ENCODE data around the gene ELF2.
"Not testable (repeated sequence)": the region's sequence is repeated elsewhere in the genome, so short reads cannot be mapped to it uniquely, and the experiment has no call there.

The ELF2 gene

DNA sequence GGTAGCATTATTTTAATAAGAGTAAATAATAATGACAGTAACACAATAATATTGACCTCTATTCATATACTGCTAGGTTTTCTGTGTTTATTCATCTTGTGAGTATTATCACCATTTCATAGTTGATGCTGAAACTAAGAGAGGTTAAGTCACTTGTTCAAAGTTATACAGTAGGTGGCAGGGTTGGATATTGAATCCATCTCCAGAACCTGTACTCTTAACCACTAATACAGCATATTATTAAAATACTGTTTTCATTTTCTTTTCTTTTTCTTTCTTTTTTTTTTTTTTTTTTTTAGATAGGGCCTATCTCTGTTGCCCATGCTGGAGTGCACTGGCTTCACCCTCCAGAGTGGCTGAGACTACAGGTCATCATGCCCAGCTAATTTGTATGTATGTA lies 7.1 kb upstream of the ELF2 start:
- no peak for DNase-seq

DNA sequence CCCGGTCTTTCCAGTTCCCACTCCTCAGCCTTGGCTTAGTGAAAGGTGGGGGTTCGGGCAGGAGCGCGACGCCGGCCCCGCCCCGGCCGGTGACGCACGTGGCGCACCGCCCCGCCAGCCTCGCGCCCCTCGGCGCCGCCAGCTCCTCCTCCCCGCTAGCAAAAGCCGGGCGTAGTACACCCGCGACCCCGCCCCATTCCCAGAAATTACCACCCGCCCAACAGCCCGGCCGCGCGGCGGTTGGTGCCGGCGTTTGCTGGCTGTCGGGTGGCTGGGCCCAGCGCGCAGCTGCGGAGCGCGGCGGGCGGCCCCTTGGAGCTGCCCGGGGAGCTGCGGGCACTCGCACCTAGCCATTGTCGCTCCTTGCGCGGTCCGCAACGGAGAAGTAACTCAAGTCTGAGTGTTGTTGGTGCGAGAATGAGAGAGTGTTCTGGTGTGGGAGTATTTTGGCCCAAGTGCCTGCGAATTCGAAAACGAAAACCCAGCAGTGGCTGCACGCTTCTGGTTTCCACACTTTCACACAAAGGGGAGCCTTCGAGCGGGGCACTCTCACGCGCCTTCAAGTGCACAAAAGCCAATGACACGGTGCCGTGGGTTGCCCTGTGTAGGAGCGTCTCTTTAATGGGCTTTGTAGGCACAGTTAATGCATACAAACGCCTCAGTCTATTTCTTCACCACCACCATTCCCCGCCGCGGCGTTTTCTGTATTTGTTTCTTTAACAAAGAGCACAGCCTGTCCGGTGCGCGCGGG lies 1.0 kb upstream of the ELF2 start:
- DNase-seq, result peak; percentile 91

DNA sequence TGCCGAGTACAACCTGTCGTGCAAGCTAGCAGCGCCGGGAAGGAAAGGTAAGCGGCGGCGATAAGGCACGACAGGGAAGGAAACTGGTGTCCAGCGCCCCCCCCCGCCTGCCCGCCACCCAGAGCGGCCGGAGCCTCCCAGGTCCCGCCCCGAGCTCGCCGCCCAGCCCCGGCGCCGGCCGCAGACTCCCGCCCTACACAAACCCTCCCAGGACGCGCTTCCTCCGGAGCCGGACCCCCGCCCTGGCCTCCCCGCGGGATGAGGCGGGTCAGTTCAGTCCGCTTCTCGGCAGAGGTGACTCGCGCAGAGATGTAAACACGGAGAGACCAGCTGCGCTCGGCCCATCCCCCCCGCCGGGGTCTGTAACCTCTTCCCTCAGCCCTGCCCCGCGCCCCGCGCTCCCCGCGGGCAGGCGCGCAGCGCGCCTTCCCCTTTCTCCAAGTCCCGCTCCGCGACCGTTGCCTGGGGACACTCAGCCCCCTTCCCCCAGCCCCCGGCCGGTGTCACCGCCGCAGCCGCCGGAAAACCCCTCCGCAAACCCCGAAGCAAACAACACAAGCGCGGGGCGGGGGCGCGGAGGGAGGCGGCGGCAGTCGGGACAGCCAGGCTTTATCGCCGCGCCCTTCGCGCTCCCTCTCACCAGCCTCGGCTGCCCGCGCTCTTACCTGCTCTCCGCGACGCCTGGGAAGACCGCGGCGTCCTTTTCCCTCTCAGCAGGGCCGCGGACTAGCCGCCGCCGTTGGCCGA lies 543 bp downstream of the ELF2 start:
- peak; percentile 68 for DNase-seq

DNA sequence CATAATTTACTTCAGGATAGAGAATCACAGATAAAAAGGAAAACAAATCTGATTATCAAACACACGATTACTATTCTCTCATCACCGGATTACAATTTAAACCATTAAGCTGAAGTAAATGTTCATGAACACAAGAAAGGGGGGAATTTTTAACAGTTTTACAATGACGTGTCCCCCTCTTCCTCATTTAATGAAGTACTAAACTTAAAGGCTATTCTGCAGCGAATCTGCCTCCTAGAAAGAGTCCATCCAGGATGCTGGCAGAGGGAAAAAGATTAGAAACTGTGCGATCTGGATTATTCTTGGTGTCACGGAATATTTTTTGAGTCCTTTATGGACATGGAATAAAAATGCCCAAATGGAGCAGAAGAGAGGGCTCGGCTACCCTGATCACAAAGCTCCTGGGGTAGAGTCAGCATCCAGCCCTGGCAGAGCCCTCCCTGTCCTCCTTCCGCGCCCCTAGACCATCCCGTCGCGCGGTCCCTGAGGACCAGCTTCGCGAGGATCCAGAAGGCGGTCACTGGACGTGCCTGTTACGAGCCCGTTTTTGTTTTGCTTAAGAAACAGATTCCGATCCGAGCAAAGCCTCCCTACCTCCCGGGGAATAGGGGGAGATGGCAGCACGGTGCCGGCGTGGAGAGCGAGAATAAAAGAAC lies 1.2 kb downstream of the ELF2 start:
- DNase-seq, result no peak

DNA sequence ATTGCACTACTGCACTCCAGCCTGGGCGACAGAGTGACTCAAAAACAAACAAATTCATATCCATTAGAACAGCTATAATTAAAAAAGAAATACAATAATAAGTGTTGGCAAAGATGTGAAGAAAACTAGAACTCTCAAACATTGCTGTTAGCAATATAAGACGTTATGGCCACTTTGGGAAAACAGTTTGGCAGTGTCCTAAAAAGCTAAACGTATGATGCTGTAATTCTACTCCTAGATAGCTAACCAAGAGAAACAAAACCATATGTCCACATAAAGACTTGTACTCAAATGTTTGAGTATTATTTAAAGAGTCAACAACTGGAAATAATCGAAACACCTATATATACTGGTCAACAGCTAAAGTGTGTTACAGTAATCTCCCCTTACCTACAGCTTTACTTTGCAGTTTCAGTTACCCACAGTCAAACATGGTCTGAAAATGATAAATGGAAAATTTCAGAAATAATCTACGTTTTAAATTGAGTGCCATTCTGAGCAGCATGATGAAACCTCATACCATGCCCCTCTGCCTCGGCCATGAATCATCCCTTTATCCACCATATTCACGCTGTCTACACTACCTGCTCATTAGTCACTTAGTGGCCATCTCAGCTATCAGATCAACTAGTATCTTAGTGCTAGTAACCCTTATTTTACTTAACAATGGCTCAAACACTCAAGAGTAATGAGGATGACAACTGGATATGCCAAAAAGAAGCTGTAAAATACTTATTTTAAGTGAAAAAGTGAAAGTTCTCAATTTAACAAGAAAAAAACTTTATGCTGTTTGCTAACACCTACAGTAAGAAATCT lies 4.9 kb downstream of the ELF2 start:
- DNase-seq, result no peak

DNA sequence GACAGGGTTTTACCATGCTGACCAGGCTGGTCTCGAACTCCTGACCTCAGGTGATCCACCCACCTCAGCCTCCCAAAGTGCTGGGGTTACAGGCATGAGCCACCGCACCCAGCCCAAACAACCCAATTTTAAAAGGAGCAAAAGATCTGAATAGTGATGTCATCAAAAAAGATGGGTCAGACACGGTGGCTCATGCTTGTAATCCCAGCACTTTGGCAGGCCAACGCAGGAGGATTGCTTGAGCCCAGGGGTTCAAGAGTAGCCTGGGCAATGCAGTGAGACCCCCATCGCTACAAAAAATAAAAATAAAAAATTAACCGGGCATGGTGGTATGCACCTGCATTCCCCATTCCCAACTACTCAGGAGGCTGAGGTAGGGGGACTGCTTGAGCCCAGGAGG lies 6.1 kb downstream of the ELF2 start:
- no peak for DNase-seq

DNA sequence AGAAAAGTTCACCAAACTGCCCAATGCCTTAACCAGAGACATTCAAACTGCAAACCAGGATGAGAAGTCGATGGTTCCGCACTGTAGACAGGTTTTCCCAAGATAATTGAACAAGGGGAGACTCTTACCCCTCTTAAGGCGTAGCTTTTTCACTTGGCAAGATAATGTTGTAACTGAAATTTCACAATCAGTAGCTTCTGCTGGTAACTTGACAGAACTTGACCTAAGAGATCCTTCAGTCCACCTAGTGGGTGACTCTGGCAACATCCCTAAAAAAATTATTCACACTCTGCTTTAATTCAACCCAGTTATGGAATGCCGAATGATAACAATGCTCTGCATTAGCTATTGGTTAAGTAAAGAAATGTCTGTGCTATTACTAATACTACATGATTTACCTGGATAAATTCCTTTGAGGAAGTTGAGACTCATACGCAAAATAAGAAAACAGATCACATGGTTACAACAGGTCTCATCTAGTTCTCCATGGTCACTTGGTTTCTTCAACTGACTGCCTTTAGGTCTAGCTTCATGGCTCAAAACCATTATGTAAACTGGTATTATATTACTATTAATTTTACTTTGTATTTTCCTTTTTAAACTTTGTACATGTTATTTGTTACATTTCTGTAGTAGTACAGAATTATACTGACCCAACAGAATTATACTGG lies 9.1 kb downstream of the ELF2 start:
- DNase-seq, result no peak

DNA sequence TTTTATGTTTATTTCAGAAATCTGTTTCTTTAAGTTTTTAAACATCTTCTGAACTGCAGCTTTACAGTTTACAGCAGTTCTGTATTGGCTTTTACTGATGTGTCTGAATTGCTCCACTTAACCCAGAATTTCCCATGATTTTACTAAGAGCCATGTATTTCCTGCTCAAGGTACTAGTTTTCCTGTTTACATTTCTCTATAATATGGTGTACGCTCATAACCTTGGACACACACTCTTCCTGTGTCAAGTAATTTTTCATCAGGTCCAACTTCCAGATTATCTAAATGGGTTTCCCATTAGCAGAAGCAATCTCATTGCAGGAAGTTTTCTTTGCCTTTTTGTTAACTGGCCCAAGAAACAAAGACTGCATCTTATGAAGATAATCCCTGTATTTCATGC lies 12.3 kb downstream of the ELF2 start:
- no peak for DNase-seq

DNA sequence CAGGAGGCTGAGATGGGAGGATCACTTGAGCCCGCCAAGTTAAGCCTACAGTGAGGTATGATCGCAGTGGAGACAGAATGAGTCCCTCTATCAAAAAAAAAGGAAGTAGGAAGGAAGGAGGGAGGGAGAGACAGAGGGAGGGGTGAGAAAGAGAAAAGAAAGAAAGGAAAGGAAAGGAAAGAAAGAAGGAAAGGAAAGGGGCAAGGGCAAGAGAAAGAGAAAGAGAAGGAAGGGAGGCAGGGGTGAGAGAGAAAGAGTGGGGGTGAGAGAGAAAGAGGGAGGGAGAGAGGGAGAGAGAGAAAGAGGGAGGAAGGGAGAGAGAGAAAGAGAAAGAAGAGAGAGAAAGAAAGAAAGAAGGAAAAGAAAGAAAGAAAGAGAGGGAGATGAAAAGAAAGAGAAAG lies 13.2 kb downstream of the ELF2 start:
- no peak for DNase-seq

DNA sequence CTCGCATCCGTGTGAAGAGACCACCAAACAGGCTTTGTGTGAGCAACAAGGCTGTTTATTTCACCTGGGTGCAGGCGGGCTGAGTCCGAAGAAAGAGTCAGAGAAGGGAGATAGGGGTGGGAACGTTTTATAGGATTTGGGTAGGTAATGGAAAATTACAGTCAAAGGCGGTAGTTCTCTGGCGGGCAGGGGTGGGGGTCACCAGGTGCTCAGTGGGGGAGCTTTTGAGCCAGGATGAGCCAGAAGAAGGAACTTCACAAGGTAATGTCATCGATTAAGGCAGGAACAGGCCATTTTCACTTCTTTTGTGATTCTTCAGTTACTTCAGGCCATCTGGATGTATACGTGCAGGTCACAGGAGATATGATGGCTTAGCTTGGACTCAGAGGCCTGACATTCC lies 19.0 kb downstream of the ELF2 start:
- not testable (repeated sequence) for DNase-seq

DNA sequence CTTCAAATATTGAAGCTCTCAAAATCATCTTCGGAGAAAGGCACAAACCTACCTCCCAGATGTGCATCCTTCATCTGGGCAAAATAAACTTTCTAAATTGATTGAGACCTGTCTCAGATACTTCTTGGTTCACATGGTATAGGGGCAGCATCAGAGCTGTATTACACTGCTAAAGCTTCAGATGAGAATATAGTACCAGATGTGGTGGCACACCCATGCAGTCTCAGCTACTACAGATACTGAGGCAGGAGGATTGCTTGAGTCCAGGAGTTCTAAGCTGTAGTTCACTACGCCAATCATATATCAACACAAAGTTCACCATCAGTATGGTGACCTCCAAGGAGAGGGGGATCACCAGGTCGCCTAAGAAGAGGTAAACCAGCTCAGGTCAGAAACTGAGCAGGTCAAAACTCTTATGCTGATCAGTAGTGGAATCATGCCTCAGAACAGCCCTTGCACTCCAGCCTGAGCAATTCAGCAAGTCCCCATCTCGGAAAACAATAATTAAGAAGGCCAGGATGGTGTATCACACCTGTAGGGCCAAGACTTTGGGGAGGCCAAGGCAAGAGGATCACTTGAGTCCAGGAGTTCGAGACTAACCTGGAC lies 22.0 kb downstream of the ELF2 start:
- no peak for DNase-seq

DNA sequence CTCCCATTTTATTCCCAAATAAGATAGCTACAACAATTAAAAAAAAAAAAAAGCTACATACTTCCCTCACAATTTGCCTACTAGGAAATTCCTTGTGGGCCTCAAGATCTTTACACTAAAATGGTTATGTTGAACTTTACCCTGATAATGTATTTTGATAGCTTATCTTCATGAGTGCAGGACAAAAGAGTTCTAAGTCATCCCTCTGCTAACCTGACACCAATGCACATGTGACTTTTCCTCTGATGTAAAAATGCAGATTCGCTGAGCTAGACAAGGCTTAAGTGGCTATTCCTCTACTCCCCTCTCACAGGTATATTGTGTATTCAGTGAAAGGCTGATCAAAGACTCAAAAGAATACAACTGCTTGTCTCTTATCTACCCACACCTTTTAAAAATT lies 22.5 kb downstream of the ELF2 start:
- no peak for DNase-seq

DNA sequence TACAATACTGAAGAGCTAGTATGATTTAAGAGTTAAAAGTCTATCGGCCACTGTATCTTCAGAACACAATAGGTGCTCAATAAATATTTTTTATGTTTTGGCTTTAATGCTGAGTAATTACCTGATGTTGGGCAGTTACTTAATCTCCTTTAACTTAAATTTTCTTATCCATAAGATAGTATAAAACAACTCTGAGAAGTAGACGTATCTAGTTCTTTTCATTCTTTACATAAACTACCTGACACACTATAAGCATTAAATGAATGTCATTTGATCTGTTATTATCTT lies 22.9 kb downstream of the ELF2 start:
- no peak for DNase-seq

DNA sequence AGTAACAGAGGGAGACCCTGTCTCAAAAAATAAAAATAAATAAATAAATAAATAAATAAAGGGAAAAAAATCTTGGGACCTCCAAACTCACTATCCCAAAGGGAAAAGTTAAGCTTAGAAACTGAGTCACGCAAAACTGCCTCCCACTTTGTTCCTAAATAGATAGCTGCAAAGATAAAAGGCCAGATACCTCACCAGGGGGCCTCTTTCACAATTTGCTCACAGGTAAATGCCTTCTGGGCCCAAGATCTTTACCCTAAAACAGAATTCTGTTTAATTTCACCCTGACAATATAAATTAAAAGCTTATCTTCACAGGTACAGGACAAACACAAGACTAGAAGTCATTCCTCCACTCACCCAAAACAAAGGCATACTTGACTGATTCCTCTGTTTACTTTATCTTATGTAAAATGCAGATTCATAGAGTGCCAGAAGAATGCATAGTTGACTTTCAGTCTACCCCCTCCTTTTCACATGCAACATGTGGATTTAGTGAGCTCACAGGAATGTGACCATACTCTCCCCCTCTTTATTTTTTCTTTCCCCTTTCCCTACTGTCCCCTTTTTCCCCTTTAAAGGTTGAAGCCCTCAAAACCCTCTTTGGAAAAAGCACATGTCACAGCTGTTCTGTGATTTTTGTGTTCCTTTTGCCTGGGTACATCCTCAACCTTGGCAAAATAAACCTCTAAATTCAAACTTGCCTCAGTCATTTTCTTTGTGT lies 23.4 kb downstream of the ELF2 start:
- no peak for DNase-seq

DNA sequence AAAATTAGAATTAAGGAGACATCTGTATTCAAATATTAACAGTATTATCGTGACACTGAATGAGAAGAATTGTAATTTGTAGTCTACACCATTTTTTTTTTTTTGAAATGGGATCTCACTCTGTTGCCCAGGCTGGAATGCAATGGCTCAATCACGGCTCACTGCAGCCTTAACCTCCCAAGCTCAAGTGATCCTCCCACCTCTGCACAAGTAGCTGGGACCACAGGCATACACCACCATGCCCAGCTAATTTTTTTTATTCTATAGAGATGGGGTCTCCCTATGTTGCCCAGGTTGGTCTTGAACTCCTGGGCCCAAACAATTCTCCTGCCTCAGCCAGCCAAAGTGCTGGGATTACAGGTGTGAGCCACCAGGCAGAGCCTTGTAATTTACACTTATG lies 24.8 kb downstream of the ELF2 start:
- no peak for DNase-seq

DNA sequence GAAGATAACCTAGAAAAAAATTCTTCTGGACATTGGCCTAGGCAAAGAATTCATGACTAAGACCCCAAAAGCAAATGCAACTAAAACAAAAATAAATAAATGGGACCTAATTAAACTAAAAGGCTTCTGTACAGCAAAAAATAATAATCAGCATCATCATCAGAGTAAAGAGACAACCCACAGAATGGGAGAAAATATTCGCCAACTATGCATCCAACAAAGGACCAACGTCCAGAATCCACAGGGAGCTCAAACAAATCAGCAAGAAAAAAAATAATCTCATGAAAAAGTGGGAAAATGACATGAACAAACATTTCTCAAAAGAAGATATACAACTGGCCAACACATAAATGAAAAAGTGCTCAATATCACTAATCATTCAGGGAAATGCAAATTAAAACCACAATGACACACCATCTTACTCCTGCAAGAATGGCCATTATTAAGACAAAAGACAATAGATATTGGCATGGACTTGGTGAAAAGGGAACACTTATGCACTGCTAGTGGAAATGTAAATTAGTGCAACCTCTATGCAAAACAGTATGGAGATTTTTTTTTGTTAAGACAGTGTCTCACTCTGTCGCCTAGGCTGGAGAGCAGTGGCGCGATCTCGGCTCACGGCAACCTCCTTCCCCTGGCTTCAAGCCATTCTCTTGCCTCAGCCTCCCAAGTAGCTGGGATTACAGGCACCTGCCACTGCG lies 29.9 kb downstream of the ELF2 start:
- no peak for DNase-seq

DNA sequence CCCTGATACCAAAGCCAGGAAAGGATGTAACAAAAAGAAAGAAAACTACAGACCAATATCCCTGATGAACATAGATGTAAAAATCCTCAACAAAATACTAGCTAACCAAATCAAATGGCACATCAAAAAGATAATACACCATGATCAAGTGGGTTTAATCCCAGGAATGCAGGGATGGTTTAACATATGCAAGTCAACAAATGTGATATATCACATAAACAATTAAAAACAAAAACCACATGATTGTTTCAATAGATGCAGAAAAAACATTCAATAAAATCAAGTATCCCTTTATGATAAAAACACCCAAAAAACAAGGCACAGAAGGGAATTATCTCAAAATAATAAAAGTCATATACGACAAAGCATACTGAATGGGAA lies 31.5 kb downstream of the ELF2 start:
- no peak for DNase-seq

DNA sequence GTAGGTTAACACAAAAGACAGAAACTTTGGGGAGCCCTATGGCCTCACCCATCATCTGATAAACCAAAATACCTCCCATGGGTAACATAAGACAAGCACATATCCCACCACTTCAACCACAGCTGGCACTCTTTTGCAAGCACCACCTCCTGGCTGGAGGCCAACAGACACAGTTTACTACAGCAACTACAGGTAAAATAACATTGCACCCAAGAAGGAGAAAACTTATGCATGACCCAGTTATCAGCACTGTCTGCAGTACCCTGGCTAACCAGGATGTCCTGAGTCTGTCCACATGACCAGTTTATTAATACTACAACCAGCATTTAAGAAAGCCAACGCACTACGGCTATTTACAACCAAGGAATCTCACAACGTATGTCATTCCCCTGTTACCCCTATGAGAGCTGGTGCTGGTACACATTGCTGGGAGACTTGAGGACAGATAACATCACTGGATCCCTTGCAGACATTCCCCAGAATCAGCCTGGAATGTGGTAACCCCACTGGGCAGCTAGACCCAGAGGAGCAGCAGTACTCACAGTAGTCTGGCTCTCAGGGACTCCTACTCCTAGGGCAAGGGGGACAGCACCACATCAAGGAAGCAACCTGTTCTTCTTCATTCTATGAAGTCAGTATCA lies 32.0 kb downstream of the ELF2 start:
- peak; percentile 53 for DNase-seq

DNA sequence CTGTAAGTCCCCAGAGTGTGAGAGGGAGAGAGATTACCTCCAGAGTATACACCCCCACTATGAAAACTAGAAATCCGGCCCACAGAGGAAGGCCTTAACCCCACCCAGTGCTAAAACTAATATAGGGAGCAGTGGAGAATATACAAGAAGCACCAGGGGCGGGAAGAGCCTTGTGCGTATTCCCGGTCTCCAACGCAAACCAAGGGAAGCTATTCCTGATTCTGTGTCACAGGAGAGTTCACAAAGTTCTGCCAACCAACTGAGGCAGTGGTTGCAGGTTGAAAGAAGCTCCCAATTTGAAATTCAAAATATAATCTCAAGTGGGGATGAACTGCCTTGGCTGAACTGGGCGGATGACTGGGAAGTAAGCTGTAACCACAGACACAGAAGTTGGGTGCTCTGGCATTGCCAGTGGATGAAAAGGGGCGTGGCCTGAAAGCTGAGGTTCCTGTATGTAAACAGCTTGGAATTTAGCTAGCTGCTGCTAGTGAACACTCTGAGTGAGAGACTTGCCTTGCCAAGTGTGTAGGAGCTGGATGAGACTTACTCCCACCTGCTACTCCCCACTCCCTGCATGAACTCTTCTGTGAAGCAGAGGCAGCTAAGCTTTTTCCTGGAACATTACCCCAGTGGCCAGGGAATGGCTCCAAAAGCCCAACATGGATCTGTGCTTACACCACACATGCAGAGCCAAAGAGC lies 32.7 kb downstream of the ELF2 start:
- no peak for DNase-seq

DNA sequence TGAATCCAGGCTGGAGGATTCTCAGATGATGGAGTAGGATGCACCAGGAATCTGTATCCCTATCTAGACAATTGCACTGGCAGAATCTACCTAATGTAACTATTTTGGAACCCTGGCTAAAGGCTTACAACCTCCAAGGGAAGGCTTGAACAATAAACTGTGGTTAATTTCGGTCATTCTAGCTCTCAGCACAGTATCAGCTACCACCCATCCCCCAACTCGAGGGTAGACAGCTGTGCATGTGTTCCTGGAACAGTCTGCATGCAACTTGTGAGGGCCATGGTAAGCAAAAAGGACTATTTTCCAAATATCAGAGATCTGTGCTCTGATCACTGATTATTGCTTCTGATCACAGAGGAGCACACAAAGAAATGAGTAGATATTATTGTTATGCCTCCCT lies 34.0 kb downstream of the ELF2 start:
- no peak for DNase-seq

Measured in NCI-H2029 (cell line).